Neuron (in vitro differentiated cells): Measurements from ENCODE around the gene DHX29.

Experiments
- H2AFZ ChIP-seq: one replicate; pipeline ENCODE4 v1.6.1; 2013; ENCODE audit warnings: low read depth, mild to moderate bottlenecking, inconsistent platforms, low read length, moderate library complexity
- H3K27me3 ChIP-seq: one replicate; pipeline ENCODE4 v1.6.1; 2013; ENCODE audit warnings: low read length; ENCODE audit not compliant: insufficient read depth
- H3K36me3 ChIP-seq: one replicate; pipeline ENCODE4 v1.6.1; 2013; ENCODE audit warnings: low read length; ENCODE audit not compliant: insufficient read depth
- H3K4me1 ChIP-seq: one replicate; pipeline ENCODE4 v1.6.1; 2013; ENCODE audit warnings: low read length; ENCODE audit not compliant: insufficient read depth
- H3K4me3 ChIP-seq: 2 replicates; pipeline ENCODE4 v1.5.1; 2013; ENCODE audit warnings: mild to moderate bottlenecking, low read length, moderate library complexity
- H3K9me3 ChIP-seq: one replicate; pipeline ENCODE4 v1.6.1; 2013; ENCODE audit warnings: low read length

The DHX29 gene

GRCh38 chr5:55307383-55308253 lies at the start of gene DHX29, which contains the start of gene MTREX:
Gene DHX29 (minus strand): TSS chr5:55307694. CDS start chr5:55307573, 121 bp downstream.
Gene MTREX (plus strand): TSS chr5:55307989. CDS start chr5:55308014, 25 bp downstream.
- Histone ChIP-seq H3K4me1 (peaks cover 30% of the 10 kb centered on the region), H3K4me3 (peak within 1 kb of the TSS; percentile 86), H3K36me3 (peaks cover 9% of the 10 kb centered on the region), H3K9me3 (no peaks in the 10 kb centered on the region), H3K27me3 (no peaks in the 10 kb centered on the region), H2AFZ (peak within 1 kb of the TSS; percentile 81)

GRCh38 chr5:55356896-55357295 lies 49.4 kb upstream of the DHX29 start:
- no peaks in the 10 kb centered on the region for H3K9me3 ChIP-seq
- H3K4me1 ChIP-seq = no peaks in the 10 kb centered on the region
- no peak overlapping the region for H3K4me3 ChIP-seq
- H3K36me3 ChIP-seq = peaks cover 67% of the 10 kb centered on the region
- H2AFZ ChIP-seq = no peak overlapping the region
- no peaks in the 10 kb centered on the region for H3K27me3 ChIP-seq

GRCh38 chr5:55350754-55351153 lies 43.3 kb upstream of the DHX29 start:
- no peaks in the 10 kb centered on the region for H3K4me1 ChIP-seq

GRCh38 chr5:55347786-55348185 lies 40.3 kb upstream of the DHX29 start:
- peaks cover 76% of the 10 kb centered on the region for H3K36me3 ChIP-seq
- H2AFZ ChIP-seq = no peak overlapping the region
- H3K4me3 ChIP-seq = no peak overlapping the region
- H3K27me3 ChIP-seq = no peaks in the 10 kb centered on the region
- peaks cover 10% of the 10 kb centered on the region for H3K9me3 ChIP-seq
- H3K4me1 ChIP-seq = no peaks in the 10 kb centered on the region

More at GRCh38 chr5:55350754-55351153, 43.3 kb upstream of the DHX29 start:
- Histone ChIP-seq H3K9me3 (peaks cover 5% of the 10 kb centered on the region), H3K4me3 (no peak overlapping the region), H3K36me3 (peaks cover 81% of the 10 kb centered on the region), H2AFZ (no peak overlapping the region), H3K27me3 (no peaks in the 10 kb centered on the region)

GRCh38 chr5:55345327-55345726 lies 37.8 kb upstream of the DHX29 start:
- no peak overlapping the region for H3K4me3 ChIP-seq
- H2AFZ ChIP-seq = no peak overlapping the region
- peaks cover 79% of the 10 kb centered on the region for H3K36me3 ChIP-seq
- H3K9me3 ChIP-seq = peaks cover 10% of the 10 kb centered on the region
- H3K4me1 ChIP-seq = no peaks in the 10 kb centered on the region
- no peaks in the 10 kb centered on the region for H3K27me3 ChIP-seq

GRCh38 chr5:55344392-55344992 lies 37.0 kb upstream of the DHX29 start:
- Histone ChIP-seq H3K4me1 (no peaks in the 10 kb centered on the region), H3K4me3 (no peak overlapping the region), H3K27me3 (no peaks in the 10 kb centered on the region), H3K36me3 (peaks cover 73% of the 10 kb centered on the region), H2AFZ (no peak overlapping the region), H3K9me3 (peaks cover 10% of the 10 kb centered on the region)

- peaks cover 70% of the 10 kb centered on the region for H3K36me3 ChIP-seq
- no peak overlapping the region for H3K4me3 ChIP-seq
- no peaks in the 10 kb centered on the region for H3K4me1 ChIP-seq
- H3K9me3 ChIP-seq = peaks cover 10% of the 10 kb centered on the region
- no peak overlapping the region for H2AFZ ChIP-seq
- no peaks in the 10 kb centered on the region for H3K27me3 ChIP-seq
These were observed 36.1 kb upstream of the DHX29 start for GRCh38 chr5:55343609-55344008.

- no peaks in the 10 kb centered on the region for H3K27me3 ChIP-seq
- H3K36me3 ChIP-seq = peaks cover 65% of the 10 kb centered on the region
- no peak overlapping the region for H2AFZ ChIP-seq
- H3K4me1 ChIP-seq = no peaks in the 10 kb centered on the region
- H3K4me3 ChIP-seq = no peak overlapping the region
- peaks cover 10% of the 10 kb centered on the region for H3K9me3 ChIP-seq
These were observed 35.6 kb upstream of the DHX29 start for GRCh38 chr5:55343107-55343506.

- Histone ChIP-seq H3K9me3 (peaks cover 4% of the 10 kb centered on the region), H3K27me3 (no peaks in the 10 kb centered on the region), H3K4me1 (no peaks in the 10 kb centered on the region), H2AFZ (no peak overlapping the region), H3K4me3 (no peak overlapping the region), H3K36me3 (peaks cover 39% of the 10 kb centered on the region)
These were observed 31.3 kb upstream of the DHX29 start for GRCh38 chr5:55338810-55339243.

- Histone ChIP-seq H3K4me3 (no peak overlapping the region), H3K36me3 (peaks cover 35% of the 10 kb centered on the region), H2AFZ (no peak overlapping the region), H3K9me3 (peaks cover 4% of the 10 kb centered on the region), H3K27me3 (no peaks in the 10 kb centered on the region), H3K4me1 (no peaks in the 10 kb centered on the region)
These were observed 30.7 kb upstream of the DHX29 start for GRCh38 chr5:55338092-55338613.

- no peaks in the 10 kb centered on the region for H3K4me1 ChIP-seq
- H3K27me3 ChIP-seq = no peaks in the 10 kb centered on the region
- no peak overlapping the region for H3K4me3 ChIP-seq
- H3K36me3 ChIP-seq = peaks cover 43% of the 10 kb centered on the region
- peaks cover 4% of the 10 kb centered on the region for H3K9me3 ChIP-seq
- H2AFZ ChIP-seq = no peak overlapping the region
These were observed 26.3 kb upstream of the DHX29 start for GRCh38 chr5:55333811-55334210.

- Histone ChIP-seq H3K36me3 (peaks cover 47% of the 10 kb centered on the region), H3K27me3 (no peaks in the 10 kb centered on the region), H2AFZ (no peak overlapping the region), H3K9me3 (peaks cover 4% of the 10 kb centered on the region), H3K4me1 (no peaks in the 10 kb centered on the region), H3K4me3 (no peak overlapping the region)
These were observed 25.5 kb upstream of the DHX29 start for GRCh38 chr5:55333017-55333416.

GRCh38 chr5:55331321-55331720 lies 23.8 kb upstream of the DHX29 start:
- peaks cover 54% of the 10 kb centered on the region for H3K36me3 ChIP-seq
- no peaks in the 10 kb centered on the region for H3K4me1 ChIP-seq

More at GRCh38 chr5:55331321-55331720, 23.8 kb upstream of the DHX29 start:
- Histone ChIP-seq H3K9me3 (peaks cover under 1% of the 10 kb centered on the region), H3K4me3 (no peak overlapping the region), H2AFZ (no peak overlapping the region), H3K27me3 (no peaks in the 10 kb centered on the region)
